ENCODE results near the gene PARD3B. TPM values are rescaled to one million over a fixed set of nuclear protein-coding genes. Genes with fewer than 3 reads are reported as not detected.

PARD3B gene
- total RNA-seq, 1 experiment from 2014 or later: 10.1 TPM

- H3K36me3 Mint-ChIP-seq (ENCODE audit: insufficient read depth, unreplicated experiment): no peaks in the 10 kb centered on the region
- no TSS peak for BruUV-seq (replicated peaks)
- intact Hi-C loops (cut with micrococcal nuclease; ENCODE audit: unreplicated experiment): no loop called here
- H3K4me1 Mint-ChIP-seq (ENCODE audit: low read depth, unreplicated experiment): no peaks in the 10 kb centered on the region
- no peaks in the 10 kb centered on the region for H3K9me3 Mint-ChIP-seq (ENCODE audit: low read depth, unreplicated experiment)
- no peak for DNase-seq
- CTCF ChIA-PET: no interaction called here
- TF ChIP-seq CTCF (IDR thresholded peaks at IDR 0.05; ENCODE audit: unreplicated experiment): no peak
- H3K4me3 Mint-ChIP-seq (ENCODE audit: low read depth, unreplicated experiment): no peak overlapping the region
- no peak overlapping the region for H3K27ac Mint-ChIP-seq (ENCODE audit: unreplicated experiment)
- no peaks in the 10 kb centered on the region for H3K27me3 Mint-ChIP-seq (ENCODE audit: unreplicated experiment)
These were observed 643.2 kb downstream of the PARD3B start for GRCh38 chr2:205188239-205189138.

GRCh38 chr2:205189301-205189700 lies 644.0 kb downstream of the PARD3B start:
- H3K27ac Mint-ChIP-seq (ENCODE audit: unreplicated experiment): no peak overlapping the region
- CTCF ChIA-PET: no interaction called here
- no peaks in the 10 kb centered on the region for H3K9me3 Mint-ChIP-seq (ENCODE audit: low read depth, unreplicated experiment)
- H3K4me3 Mint-ChIP-seq (ENCODE audit: low read depth, unreplicated experiment): no peak overlapping the region
- BruUV-seq (replicated peaks): no TSS peak
- DNase-seq: no peak
- no peaks in the 10 kb centered on the region for H3K4me1 Mint-ChIP-seq (ENCODE audit: low read depth, unreplicated experiment)
- TF ChIP-seq CTCF (IDR thresholded peaks at IDR 0.05; ENCODE audit: unreplicated experiment): no peak
- H3K27me3 Mint-ChIP-seq (ENCODE audit: unreplicated experiment): no peaks in the 10 kb centered on the region
- intact Hi-C loops (cut with micrococcal nuclease; ENCODE audit: unreplicated experiment): no loop called here
- no peaks in the 10 kb centered on the region for H3K36me3 Mint-ChIP-seq (ENCODE audit: insufficient read depth, unreplicated experiment)

- Mint-ChIP-seq H3K27me3 (ENCODE audit: unreplicated experiment) (no peaks in the 10 kb centered on the region), H3K4me3 (ENCODE audit: low read depth, unreplicated experiment) (no peak overlapping the region), H3K9me3 (ENCODE audit: low read depth, unreplicated experiment) (no peaks in the 10 kb centered on the region), H3K27ac (ENCODE audit: unreplicated experiment) (no peak overlapping the region), H3K36me3 (ENCODE audit: insufficient read depth, unreplicated experiment) (no peaks in the 10 kb centered on the region), H3K4me1 (ENCODE audit: low read depth, unreplicated experiment) (no peaks in the 10 kb centered on the region)
- CTCF ChIA-PET: no interaction called here
- DNase-seq: no peak
- intact Hi-C loops (cut with micrococcal nuclease; ENCODE audit: unreplicated experiment): no loop called here
- no peak for TF ChIP-seq CTCF (IDR thresholded peaks at IDR 0.05; ENCODE audit: unreplicated experiment)
- no TSS peak for BruUV-seq (replicated peaks)
These were observed 645.3 kb downstream of the PARD3B start for GRCh38 chr2:205190528-205190927.

GRCh38 chr2:205193125-205193835 lies 648.0 kb downstream of the PARD3B start:
- CTCF ChIA-PET: no interaction called here
- H3K27ac Mint-ChIP-seq (ENCODE audit: unreplicated experiment): no peak overlapping the region
- no peak overlapping the region for H3K4me3 Mint-ChIP-seq (ENCODE audit: low read depth, unreplicated experiment)
- no peaks in the 10 kb centered on the region for H3K9me3 Mint-ChIP-seq (ENCODE audit: low read depth, unreplicated experiment)
- no peaks in the 10 kb centered on the region for H3K27me3 Mint-ChIP-seq (ENCODE audit: unreplicated experiment)
- intact Hi-C loops (cut with micrococcal nuclease; ENCODE audit: unreplicated experiment): no loop called here
- H3K36me3 Mint-ChIP-seq (ENCODE audit: insufficient read depth, unreplicated experiment): no peaks in the 10 kb centered on the region
- DNase-seq: no peak
- no TSS peak for BruUV-seq (replicated peaks)
- no peaks in the 10 kb centered on the region for H3K4me1 Mint-ChIP-seq (ENCODE audit: low read depth, unreplicated experiment)
- TF ChIP-seq CTCF (IDR thresholded peaks at IDR 0.05; ENCODE audit: unreplicated experiment): no peak
